ENCODE results near the gene SUGCT. TPM values are rescaled to one million over a fixed set of nuclear protein-coding genes. Genes with fewer than 3 reads are reported as not detected.

SUGCT gene
- total RNA-seq, 1 donor from 2014 or later = 9.8 TPM

DNA sequence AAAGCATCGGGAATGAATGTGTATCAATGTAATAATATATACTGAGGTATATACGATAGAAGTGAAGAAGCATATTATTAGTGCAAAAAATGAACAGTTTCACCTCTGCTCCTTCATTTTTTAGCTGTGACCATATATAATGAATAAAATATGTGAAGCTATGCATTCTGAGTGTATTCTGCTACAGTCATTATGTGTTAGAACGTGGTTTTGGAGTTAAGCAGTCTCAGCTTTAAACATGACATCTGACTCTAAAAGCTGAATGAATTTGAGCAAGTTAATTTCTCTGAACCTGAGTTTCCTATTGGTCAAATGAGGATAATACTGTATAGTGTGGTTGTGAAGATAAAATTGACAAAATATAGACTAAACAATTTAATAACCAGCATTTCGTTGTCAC, 358.1 kb downstream of the SUGCT start:
- TF ChIP-seq, protein P1, sequence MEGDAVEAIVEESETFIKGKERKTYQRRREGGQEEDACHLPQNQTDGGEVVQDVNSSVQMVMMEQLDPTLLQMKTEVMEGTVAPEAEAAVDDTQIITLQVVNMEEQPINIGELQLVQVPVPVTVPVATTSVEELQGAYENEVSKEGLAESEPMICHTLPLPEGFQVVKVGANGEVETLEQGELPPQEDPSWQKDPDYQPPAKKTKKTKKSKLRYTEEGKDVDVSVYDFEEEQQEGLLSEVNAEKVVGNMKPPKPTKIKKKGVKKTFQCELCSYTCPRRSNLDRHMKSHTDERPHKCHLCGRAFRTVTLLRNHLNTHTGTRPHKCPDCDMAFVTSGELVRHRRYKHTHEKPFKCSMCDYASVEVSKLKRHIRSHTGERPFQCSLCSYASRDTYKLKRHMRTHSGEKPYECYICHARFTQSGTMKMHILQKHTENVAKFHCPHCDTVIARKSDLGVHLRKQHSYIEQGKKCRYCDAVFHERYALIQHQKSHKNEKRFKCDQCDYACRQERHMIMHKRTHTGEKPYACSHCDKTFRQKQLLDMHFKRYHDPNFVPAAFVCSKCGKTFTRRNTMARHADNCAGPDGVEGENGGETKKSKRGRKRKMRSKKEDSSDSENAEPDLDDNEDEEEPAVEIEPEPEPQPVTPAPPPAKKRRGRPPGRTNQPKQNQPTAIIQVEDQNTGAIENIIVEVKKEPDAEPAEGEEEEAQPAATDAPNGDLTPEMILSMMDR (IDR thresholded peaks at IDR 0.05; ENCODE audit: unreplicated experiment) = no peak

DNA sequence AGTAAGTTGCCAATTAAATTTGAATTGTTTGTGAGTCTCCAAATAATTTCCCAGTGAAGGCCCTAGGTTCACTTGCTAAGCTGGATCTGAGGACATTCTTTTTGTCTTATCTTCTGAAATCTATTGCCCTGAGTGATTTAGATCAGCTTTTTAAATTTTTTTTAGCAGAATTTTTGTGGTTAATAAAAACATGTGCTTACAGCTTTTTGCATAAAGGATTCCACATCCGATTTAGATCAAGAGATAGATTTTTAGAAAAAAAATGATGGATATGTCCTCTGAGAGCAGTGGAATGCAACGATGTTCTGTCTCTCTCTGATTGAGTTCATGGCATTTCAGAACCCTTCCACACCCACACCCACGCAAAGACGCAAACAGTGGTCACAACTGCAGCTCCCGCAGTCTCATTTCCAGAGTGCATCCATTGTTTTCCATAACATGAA, 358.8 kb downstream of the SUGCT start:
- H3K4me1 Mint-ChIP-seq = peaks cover 30% of the 10 kb centered on the region
- H3K27ac Mint-ChIP-seq = peak overlapping the region; percentile 80
- TF ChIP-seq, protein P1 (IDR thresholded peaks at IDR 0.05; ENCODE audit: unreplicated experiment) = no peak
- DNase-seq (ENCODE audit: low spot score in 2 of 2, unreplicated experiment in 2 of 2) = no peak
- H3K9me3 Mint-ChIP-seq = peaks cover 14% of the 10 kb centered on the region
- H3K27me3 Mint-ChIP-seq (ENCODE audit: low read depth) = no peaks in the 10 kb centered on the region
- no peak overlapping the region for H3K4me3 Mint-ChIP-seq
- H3K36me3 Mint-ChIP-seq = peaks cover 20% of the 10 kb centered on the region

More for the DNA sequence above, 358.1 kb downstream of the SUGCT start:
- H3K4me1 Mint-ChIP-seq = peaks cover 29% of the 10 kb centered on the region
- no peak overlapping the region for H3K27ac Mint-ChIP-seq
- H3K4me3 Mint-ChIP-seq = no peak overlapping the region
- H3K27me3 Mint-ChIP-seq (ENCODE audit: low read depth) = no peaks in the 10 kb centered on the region
- peaks cover 20% of the 10 kb centered on the region for H3K9me3 Mint-ChIP-seq
- no peak for DNase-seq (ENCODE audit: low spot score in 2 of 2, unreplicated experiment in 2 of 2)
- peaks cover 26% of the 10 kb centered on the region for H3K36me3 Mint-ChIP-seq

DNA sequence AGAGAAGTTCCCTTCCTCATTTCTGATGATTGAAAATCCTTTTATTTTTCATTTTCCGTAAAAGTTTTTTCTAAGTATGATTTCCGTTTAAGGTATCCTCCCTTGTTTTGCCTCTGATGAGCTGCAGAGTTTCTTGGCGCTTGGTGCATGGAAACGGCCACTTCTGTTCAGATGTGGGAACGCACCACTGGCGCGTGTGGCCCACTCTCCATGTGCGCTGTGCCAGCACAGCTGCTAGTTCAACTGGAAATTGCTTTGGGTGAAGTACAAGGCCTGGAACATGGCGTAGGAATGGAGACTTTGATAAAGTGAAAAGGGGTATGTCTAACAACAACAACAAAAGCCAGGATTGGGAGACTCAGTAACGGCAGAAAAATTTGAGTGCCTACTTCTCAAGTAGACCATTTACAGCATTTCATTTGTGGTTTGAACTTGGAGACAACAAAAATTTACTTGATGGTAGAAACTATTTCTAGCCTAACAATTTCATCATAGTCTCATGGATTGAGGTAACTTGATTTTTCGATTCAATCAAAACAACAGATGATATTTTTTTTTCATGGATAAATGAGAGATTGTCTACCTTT, 364.2 kb downstream of the SUGCT start:
- Mint-ChIP-seq H3K9me3 (peaks cover 3% of the 10 kb centered on the region), H3K36me3 (peaks cover 2% of the 10 kb centered on the region), H3K27me3 (ENCODE audit: low read depth) (no peaks in the 10 kb centered on the region), H3K4me3 (no peak overlapping the region), H3K27ac (peak overlapping the region; percentile 68), H3K4me1 (peaks cover 24% of the 10 kb centered on the region)
- TF ChIP-seq, protein P1 (IDR thresholded peaks at IDR 0.05; ENCODE audit: unreplicated experiment) = no peak
- no peak for DNase-seq (ENCODE audit: low spot score in 2 of 2, unreplicated experiment in 2 of 2)

DNA sequence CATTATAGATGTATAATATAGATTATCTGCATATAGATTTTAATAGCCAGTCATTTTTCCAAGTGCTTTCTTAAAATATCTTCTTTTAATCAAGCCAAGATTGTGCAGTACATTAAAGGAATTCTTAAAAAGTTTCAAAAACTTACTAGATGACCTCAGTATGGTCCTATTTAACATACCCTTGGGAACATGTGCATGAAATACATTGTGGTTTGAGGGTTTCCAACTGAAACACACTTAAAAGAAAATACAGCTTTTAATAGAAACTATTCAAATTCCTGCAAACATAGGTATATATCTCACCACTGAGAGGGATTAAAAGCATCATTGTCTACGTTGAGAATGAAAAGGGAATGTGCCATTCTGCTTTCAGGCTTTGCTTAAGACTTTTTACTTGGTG, 364.9 kb downstream of the SUGCT start:
- H3K4me1 Mint-ChIP-seq = peaks cover 23% of the 10 kb centered on the region
- TF ChIP-seq, protein P1 (IDR thresholded peaks at IDR 0.05; ENCODE audit: unreplicated experiment) = no peak
- DNase-seq (ENCODE audit: low spot score in 2 of 2, unreplicated experiment in 2 of 2) = no peak
- peaks cover 2% of the 10 kb centered on the region for H3K36me3 Mint-ChIP-seq
- H3K4me3 Mint-ChIP-seq = no peak overlapping the region
- no peaks in the 10 kb centered on the region for H3K27me3 Mint-ChIP-seq (ENCODE audit: low read depth)
- peaks cover 3% of the 10 kb centered on the region for H3K9me3 Mint-ChIP-seq
- peak overlapping the region; percentile 68 for H3K27ac Mint-ChIP-seq

DNA sequence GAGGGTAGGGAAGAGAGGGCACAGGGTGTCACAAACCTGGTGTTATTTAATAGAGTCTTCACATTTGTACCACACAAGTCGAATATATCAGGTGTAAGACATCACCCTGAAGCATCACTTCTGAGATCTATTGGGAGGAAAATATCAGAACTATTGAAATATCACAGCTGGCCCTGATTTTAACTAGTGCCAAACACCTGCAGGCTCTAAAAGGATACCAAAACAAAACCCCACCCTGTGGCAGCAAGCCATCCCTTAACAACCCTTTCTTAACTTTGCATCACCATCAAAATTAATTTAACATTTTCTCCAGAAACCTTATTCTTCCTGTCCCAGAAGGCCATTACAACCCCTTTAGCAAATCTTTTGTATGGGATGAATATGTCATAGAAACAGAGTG, 365.4 kb downstream of the SUGCT start:
- Mint-ChIP-seq H3K27ac (peak overlapping the region; percentile 68), H3K9me3 (peaks cover 5% of the 10 kb centered on the region), H3K27me3 (ENCODE audit: low read depth) (no peaks in the 10 kb centered on the region), H3K4me3 (no peak overlapping the region), H3K36me3 (peaks cover 2% of the 10 kb centered on the region), H3K4me1 (peaks cover 23% of the 10 kb centered on the region)
- TF ChIP-seq, protein P1 (IDR thresholded peaks at IDR 0.05; ENCODE audit: unreplicated experiment) = no peak
- DNase-seq (ENCODE audit: low spot score in 2 of 2, unreplicated experiment in 2 of 2) = no peak

Measured in mesothelial cell of epicardium (in vitro differentiated cells).